HG02938 (cell line): ENCODE results near the gene KRT76.
"Not testable (repeated sequence)": the region's sequence is repeated elsewhere in the genome, so short reads cannot be mapped to it uniquely, and the experiment has no call there.

Source experiments
- ATAC-seq: cut with Tn5 transposase; IDR thresholded peaks from one replicate; pipeline ENCODE4 v1.9.1; 2021; ENCODE audit warnings: mild to moderate bottlenecking, moderate library complexity; ENCODE audit not compliant: unreplicated experiment

Gene KRT76

DNA sequence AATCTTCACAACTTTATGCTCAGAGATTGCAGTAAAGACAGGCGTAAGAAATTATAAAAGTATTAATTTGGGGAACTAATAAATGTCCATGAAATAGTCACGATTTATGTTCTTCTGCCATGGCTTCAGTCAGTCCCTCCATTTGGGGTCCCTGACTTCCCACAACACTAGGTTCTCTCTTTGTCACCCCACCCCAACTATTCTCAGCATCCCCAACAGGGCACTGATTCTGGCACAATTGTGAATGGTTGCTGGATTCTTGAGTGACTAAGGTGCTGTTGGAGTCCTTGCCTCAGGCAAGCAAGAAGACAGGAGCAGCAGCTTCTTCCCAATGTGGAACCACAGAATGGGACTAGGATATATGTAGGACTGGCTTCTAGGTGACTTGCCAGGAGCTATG is 15.3 kb downstream of the KRT76 start:
- no peak for ATAC-seq

DNA sequence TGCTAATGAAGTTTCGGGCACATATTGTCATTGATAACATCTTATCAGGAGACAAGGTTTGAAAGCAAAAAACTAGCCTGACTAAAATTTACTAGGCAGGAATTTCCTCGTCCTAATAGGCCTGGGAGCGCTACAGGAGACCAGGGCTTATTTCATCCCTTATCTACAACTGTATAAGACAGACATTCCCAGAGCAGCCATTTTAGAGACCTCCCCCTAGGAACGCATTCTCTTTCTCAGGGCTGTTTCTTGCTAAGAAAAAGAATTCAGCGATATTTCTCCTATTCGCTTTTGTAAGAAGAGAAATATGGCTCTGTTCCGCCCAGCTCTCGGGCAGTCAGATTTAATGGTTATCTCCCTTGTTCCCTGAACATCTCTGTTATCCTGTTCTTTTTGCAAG is 15.9 kb downstream of the KRT76 start:
- ATAC-seq = not testable (repeated sequence)

DNA sequence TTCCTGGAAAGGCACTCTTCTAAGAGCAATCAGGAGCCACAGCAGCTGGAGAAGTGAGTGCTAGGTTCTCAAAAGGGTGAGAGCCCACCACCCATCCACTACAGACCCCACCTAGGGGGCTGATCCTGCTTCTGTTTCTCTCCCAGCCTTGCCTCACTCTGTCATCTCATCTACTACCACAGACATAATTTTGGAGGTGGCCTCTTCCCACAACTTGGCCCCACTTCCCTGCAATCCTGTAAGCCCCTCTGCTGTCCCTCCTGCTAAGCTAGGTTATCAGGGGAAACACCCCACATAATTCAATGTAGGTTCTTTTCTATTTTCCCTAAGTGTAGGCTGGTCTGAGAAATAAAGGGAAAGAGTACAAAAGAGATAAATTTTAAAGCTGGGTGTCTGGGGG is 16.5 kb downstream of the KRT76 start:
- ATAC-seq = no peak

DNA sequence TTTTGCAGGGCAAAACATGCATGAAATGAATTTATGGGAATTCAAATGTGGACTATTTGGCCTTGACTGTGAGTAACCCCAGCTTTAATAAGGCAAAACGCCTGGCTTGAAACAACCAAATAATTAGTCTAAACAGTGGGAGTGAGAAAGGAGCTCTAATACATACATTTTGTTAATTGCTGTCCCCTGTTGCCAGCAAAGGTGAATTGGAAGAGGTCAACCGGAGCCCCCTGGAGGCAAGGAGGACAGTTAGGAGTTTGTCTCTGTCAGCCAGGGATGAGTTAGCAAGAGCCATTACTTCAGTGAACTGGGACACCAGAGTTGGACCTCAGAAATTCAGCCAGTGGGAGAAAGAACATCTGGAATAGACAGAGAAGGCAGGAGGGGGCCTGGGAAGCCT is 17.4 kb downstream of the KRT76 start:
- no peak for ATAC-seq

DNA sequence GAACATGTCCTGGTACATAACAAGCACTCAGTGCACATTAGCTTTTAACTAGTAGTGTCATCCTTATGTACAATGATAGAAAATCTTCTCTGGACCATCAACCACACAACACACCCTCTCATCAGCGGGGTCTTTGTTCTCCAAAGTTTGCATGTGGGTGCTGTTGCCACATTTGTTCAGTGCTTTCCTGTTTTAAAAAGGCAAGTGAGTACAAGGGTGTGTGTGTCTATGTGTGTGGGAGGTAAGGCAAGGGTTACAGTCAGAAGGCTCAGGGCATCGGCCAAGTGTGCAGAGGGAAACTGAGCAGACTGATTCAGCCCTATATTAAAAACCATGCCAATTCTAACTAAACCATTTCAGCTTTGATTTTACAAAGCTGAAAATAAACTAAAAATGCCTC is 17.9 kb downstream of the KRT76 start:
- no peak for ATAC-seq

DNA sequence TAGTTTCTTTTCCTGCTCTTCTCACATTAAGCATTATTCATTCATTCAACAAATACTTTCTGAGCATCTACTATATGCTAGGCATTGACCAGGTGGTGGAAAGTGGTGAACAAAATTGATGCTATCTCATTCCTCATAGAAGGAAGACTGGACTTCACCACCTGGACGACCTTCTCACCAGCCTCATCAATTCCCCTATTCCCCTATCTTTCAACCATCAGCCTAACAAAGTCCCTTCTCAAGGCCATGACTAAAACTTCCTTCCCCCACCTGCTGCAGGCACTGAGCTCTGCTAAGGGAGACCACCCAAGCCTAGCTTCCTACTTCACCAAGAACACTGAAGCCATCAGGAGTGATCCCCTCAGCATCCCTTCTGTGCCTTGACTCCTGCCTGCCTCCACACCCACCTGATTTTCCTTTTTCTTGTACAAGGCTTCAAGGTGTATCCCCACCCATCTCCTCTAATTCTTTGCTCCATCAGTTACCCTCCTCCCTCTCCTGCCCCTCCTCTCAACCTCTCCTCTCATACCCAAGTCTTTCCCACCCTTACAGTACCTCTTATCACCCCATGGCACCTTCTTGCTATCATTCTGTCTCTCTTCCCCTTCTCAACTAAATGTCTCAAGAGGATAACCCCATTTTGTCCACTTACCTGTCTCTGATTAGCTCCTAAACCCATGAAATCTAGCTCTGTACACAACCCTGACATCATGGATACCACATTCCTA is 19.5 kb downstream of the KRT76 start:
- ATAC-seq = no peak

DNA sequence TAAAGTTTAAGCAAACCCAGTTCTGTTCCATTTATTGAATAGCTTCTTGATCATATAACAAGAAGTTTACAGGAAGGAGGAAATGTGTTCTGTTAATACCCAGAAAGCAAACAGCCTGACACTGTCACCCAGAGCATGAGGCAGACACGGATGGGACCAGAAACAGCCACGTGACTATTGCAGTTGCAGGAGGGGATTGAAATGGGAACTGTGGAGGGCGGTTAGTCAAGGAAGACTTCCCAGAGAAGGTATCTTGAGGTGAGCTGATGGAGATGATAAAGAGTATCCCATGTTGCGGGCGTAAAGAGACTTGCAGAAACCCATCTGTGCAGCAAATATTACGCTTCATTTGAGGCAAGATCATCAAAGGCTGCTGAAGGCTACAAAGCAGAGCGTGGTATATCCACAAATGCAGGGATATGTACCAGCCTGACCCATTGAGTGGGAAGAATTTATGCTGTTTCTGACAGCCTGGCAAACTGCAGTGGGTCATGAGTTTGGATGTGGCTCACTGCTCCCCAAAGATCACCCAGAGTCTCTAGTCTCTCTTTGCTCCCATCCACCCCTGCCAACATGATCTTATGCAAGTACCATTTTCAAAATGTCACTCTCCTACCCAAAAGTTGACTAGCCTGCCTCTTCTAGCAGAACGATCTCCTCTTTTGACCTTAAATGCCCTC is 20.7 kb downstream of the KRT76 start:
- no peak for ATAC-seq

DNA sequence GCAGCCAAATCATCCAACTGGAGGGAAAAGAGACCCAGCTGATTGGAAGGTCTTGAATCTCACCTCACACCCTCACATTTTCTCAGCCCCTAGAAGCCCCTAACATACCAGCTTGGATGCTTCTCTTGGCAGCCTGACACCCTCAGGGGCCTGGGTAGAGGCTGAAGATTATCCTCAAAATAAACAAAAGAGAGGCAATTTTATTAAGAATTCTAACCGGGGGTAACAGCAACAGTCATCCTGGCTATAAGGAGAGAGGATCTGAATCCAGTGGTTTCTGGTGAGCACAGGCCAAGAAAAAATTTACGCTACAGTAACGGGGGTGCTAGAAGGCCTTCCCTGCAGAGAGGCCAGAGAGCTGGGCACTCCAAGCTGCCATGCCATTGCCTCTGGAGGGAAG is 21.6 kb downstream of the KRT76 start:
- no peak for ATAC-seq

DNA sequence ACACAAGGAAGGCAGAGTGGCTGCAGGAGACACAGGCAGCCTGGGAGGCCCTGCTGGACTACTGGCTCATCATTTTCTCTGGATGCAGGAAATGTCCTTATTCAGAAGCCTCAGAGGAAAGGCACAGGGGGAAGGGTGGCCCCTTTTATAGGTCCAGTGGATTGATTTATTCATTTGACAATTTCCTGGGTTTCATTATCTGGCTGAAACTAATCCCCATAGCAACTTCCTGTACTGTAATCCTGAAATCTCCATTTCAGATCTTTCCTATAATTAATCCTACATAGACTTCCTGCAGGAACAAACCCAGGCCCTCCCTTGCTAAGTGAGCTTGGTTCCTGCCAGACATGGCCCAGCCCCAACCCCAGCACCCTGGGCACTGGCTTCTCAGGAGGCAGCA is 23.0 kb downstream of the KRT76 start:
- no peak for ATAC-seq

DNA sequence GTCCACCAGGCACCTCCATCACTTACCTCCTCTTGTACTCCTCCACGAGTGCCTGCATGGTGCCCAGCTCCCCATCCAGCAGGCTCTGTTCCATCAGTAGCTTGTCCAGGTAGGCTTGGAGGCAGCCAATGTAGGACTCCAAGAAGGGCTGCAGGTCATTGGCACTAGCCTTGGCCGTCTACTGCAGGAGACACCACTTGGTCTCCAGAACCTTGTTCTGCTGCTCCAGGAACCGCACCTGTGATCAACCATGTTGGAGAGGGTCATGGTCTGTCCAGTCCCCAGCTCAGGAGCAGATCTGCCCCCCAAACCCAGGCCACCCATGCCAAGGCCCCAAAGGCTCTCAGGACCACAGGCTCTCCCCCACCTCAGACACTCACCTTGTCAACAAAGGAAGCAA is 23.9 kb downstream of the KRT76 start:
- ATAC-seq = no peak

DNA sequence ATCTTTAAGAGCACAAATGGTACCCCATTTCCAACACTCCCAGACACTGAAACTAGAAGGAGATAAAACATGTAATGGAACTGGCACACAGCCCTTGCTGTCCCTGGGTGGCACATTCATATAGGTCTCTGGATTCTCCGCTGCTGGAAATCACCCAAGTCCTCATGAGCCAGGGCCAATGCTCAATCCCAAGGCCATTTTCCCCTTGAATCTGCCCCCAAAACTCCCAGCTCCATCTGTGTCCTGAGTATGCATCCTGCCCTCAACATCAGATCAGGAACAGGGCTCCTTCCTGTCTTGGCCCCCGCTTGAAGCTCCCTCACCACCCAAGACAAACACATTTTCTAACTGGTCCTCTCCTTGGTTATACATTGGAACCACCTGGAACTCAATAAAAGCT is 24.6 kb downstream of the KRT76 start:
- no peak for ATAC-seq

DNA sequence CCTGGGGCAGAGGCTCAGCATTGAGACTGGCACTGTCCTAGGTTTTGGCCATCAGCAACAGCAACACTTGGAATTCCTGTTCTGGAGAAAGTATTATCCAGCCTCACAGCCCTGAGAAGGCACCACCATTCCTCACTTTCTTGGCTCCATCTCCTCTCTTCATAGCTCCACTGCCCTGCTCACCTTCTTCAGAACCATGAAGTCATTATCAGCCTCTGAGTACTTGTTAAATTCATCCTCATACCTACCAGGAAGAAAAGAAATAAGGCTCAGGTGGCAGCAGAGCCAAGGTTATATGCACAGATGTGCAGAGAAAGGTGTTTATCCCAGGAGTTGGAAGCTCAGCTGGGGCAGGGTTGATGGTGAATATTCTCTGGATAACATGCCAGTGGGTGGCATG is 25.4 kb downstream of the KRT76 start:
- no peak for ATAC-seq

DNA sequence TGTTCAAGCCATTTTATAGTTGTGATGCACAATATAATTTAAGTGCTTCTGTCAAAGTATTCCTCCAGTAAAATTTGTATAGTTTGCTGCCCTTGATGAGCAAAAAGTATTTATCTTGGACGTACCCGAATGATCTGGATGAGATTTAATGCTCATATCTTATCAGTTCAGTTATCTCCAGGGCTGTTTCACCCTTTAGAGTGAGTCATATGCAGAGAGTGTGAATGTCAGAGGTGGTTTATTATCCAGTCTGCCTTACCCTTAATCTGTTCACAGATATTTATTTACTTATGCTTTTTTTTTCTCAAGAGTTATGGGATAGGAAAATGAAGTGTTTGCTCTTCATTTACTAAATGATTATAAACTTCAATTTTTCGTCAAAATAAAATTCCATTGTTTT is 26.6 kb downstream of the KRT76 start:
- ATAC-seq = not testable (repeated sequence)

DNA sequence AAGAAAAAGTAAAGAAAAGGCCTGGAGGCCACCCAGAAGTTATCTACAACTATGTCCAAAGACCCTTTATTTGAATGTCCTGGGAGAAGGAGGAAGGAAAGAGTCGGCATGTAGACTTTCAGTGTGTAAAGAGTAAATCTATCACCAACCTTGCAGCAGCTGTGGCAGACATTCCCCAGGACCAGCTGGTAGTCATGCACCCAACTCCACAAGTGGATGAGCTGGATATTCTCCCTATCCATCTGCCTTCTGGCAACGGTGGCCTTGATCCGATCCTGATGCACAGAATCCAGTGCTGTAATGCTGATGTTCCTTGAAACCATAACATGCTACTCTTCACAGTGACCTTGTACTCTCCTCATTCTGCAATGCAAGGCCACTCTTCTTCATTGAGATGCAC is 27.3 kb downstream of the KRT76 start:
- ATAC-seq = no peak

DNA sequence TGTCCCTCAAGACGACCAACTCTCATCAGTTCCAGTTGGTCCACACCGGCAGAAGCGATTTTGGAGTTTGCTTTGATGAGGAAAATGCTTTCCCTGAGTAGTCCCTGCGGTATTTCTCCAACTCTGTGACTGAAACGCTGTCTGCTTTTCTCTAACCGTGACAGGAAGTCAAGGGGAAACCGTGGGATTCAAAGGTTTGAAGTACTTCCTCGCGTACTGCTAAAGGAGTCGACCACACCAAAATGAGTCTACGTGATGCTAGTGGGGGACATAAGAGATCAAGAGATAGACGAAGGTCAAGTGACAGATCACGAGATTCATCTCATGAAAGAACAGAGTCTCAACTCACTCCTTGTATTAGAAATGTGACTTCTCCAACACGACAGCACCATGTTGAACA is 28.6 kb downstream of the KRT76 start:
- ATAC-seq = no peak

DNA sequence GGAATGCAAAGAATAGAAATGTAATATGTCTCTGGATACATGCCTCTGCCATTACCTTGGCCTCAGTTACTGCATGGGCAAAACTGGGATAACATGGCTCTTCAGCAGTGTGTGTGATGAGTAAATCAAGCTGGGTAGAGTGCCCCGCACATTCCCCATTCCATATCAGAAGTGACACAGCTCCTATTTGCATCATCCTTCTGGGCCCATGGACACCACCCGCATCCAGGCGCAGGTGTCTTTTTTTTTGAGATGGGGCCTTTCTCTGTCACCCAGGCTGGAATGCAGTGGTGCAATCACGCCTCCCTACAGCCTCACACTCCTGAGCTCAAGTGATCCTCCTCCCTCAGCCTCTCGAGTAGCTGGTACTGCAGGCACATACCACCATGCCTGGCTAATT is 31.6 kb downstream of the KRT76 start:
- no peak for ATAC-seq

DNA sequence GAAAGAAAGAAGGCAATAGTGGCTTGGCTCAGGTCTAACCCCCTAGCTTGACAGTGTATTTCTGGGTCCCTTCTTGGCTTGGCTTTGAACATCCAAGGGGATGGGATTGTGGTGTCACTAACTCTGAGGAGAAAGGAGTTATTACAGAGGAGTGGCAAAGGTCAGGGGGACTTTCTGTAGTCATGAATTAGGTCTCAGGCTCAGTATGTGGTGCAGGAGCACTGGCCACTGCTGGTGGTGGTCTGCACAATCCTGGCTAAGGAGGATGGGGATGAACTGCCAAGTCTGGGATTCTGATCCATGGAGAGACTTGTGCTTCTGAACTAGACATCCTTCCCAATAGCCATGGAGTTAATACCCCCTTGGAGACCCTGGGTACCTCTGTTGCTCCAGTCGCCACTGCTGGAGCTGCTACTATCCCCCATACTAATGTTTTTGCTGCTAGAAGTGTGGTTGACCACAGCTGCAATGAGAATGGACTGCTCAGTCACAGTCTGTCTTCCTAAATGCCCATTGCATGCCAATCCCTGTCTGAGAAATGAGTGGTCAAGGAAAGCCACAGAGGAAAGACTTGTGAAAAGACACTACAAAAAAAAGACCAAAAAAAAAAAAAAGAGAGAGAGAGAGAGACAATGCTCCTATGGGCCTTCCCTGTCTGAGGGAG is 32.5 kb downstream of the KRT76 start:
- no peak for ATAC-seq

DNA sequence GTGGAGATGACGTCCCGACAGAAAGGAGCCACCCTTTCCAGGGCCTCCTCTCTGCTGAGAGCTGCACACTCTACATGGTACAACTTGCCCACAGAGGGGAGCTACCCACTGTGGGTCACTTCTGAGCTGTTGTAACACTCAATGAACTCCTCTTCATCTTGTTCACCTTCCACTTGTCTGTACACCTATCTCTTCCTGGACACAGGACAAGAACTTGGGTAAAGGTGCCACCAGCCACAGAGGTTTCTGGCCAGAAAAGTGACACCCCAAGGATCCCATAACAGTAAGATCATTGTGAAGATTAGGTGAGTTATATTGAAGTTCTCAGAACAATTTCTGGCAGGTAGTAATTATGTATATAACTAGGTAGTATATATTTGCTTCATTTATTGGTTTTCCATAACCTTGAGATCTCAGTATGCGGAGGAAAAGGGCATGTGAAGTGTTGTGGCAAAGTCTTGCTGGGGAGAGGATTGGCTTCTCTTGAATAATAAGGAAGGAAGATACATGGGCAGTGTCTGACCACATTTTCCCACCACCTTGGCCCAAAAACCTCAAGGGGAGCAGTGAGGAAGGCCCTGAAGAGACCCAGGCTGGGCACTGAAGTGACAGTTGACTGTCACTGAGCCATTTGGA is 34.2 kb downstream of the KRT76 start:
- no peak for ATAC-seq

DNA sequence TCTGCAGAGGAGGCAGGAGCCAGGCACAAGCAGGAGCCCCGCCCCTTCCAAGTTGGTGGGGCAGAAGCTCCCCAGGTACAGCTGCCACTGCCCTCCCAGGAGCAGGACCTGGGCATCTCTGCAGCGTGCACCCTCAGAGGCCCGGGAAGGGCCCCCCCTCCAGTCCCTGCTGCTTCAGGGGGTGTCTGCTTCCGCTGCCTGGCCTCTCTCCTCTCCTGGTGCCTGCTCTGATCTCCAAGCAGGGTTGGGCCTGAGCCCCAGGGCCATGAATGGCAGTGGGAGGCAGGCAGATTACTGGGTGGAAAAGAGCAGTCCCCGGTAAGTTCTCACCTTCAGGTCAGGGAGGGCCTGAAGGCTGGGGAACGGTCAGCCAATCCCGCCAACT is 35.0 kb downstream of the KRT76 start:
- ATAC-seq = no peak

DNA sequence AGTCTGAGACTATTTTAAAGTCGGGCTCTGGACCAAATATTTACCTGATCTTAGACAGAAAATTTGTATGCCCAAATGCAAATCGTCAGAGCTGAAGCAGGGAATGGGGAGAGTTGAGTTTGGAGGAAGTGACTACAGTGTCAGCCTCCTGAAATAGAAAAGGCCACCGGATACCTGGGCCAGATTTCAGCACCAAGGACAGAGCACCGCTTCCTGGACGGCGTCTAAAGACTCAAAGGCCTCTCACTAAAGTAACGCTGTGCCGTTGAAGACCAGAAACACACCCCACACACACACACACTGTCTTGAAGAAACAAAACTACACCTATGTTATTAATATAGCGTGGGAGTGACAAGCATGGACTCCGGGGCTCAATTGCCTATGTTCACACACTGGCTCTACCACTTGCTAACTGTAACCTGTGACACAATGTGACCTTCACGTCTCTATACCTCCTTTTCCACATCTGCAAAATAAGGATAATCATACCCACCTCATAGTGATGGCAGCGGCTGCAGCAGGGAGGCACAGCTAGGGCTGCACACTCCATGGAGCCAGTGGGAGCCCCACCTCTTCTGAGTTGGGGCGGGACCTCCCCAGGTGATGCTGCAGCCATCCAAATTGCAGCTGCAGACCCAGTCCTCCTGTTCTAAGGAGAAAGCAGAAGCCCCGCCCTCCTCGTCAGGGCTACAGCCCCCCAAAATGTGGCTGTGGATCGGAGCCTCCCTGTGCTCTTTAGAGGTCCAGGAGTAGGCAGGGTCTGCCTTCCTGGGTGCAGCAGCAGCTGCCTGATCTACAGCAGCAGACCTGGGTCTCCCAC is 35.6 kb downstream of the KRT76 start:
- no peak for ATAC-seq

DNA sequence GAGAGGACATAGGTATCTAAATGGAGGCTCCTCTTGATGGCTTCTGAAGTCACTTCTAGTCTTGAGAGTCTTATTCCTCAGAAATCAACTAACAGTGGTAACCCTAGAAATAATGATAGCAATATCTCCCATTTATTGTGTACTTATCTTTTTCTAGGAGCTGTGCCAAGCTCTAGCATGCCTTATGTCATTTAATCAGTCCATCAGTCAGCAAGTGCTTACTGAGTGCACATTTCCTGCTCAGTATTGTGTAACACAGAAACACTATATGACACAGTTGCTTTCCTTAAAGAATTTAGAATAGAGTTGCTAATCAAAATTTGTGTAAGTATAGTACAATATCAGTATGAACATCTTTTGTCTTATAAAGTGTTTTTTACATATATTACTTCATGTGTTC is 36.6 kb downstream of the KRT76 start:
- ATAC-seq = no peak
